Measurements from ENCODE around the gene GALNS.

The GALNS gene

GRCh38 chr16:88856122-88856827 lies 472 bp downstream of the GALNS start:
- no peak for DNase-seq (ENCODE audit: low read depth, low spot score)

GRCh38 chr16:88855736-88856121 lies 1.0 kb downstream of the GALNS start:
- no peak for DNase-seq (ENCODE audit: low read depth, low spot score)

GRCh38 chr16:88855176-88855575 lies 1.6 kb downstream of the GALNS start:
- DNase-seq (ENCODE audit: low read depth, low spot score) = no peak

- DNase-seq (ENCODE audit: low read depth, low spot score) = no peak
Observed at GRCh38 chr16:88854306-88855111, 2.2 kb downstream of the GALNS start.

GRCh38 chr16:88853325-88853941 lies 3.3 kb downstream of the GALNS start:
- no peak for DNase-seq (ENCODE audit: low read depth, low spot score)

GRCh38 chr16:88851616-88852015 lies 5.1 kb downstream of the GALNS start:
- DNase-seq (ENCODE audit: low read depth, low spot score) = no peak

- no peak for DNase-seq (ENCODE audit: low read depth, low spot score)
Observed at GRCh38 chr16:88850531-88851199, 6.1 kb downstream of the GALNS start.

GRCh38 chr16:88848557-88848956 lies 8.2 kb downstream of the GALNS start:
- no peak for DNase-seq (ENCODE audit: low read depth, low spot score)

GRCh38 chr16:88847654-88848053 lies 9.1 kb downstream of the GALNS start:
- no peak for DNase-seq (ENCODE audit: low read depth, low spot score)

- DNase-seq (ENCODE audit: low read depth, low spot score) = no peak
Observed at GRCh38 chr16:88846088-88846487, 10.7 kb downstream of the GALNS start.

- DNase-seq (ENCODE audit: low read depth, low spot score) = no peak
Observed at GRCh38 chr16:88844419-88845036, 12.2 kb downstream of the GALNS start.

GRCh38 chr16:88843256-88843655 lies 13.5 kb downstream of the GALNS start:
- no peak for DNase-seq (ENCODE audit: low read depth, low spot score)

- no peak for DNase-seq (ENCODE audit: low read depth, low spot score)
Observed at GRCh38 chr16:88842806-88843205, 13.9 kb downstream of the GALNS start.

- DNase-seq (ENCODE audit: low read depth, low spot score) = no peak
Observed at GRCh38 chr16:88842308-88842756, 14.4 kb downstream of the GALNS start.

- DNase-seq (ENCODE audit: low read depth, low spot score) = no peak
Observed at GRCh38 chr16:88841521-88842307, 15.0 kb downstream of the GALNS start.

- DNase-seq (ENCODE audit: low read depth, low spot score) = no peak
Observed at GRCh38 chr16:88840600-88841215, 16.0 kb downstream of the GALNS start.

GRCh38 chr16:88839745-88840599 lies 16.8 kb downstream of the GALNS start:
- DNase-seq (ENCODE audit: low read depth, low spot score) = no peak

GRCh38 chr16:88839026-88839529 lies 17.7 kb downstream of the GALNS start:
- DNase-seq (ENCODE audit: low read depth, low spot score) = no peak

- DNase-seq (ENCODE audit: low read depth, low spot score) = no peak
Observed at GRCh38 chr16:88838566-88838965, 18.2 kb downstream of the GALNS start.

All from activated naive CD8-positive, alpha-beta T cell treated with anti-CD3 and anti-CD28 coated beads, Interleukin-2, amount 50 U/mL, for 16 hours (primary cell).